ENCODE data around the gene NOS1AP. TPM values are rescaled to one million over a fixed set of nuclear protein-coding genes. Genes with fewer than 3 reads are reported as not detected.

NOS1AP gene
- polyA plus RNA-seq, 1 experiment, result 0.04 TPM

GRCh38 chr1:162283657-162284056, 214.2 kb downstream of the NOS1AP start:
- POLR2A ChIA-PET, result no interaction called here
- H3K27me3 ChIP-seq (ENCODE audit: control insufficient read depth, insufficient read depth, low read length), result peaks cover 26% of the 10 kb centered on the region
- H3K27ac ChIP-seq (ENCODE audit: low read depth, low read length), result no peak overlapping the region
- CTCF ChIA-PET, result no interaction called here
- TF ChIP-seq CTCF (IDR thresholded peaks at IDR 0.05; ENCODE audit: low read depth, low read length), result no peak
- H3K4me3 ChIP-seq (ENCODE audit: low read depth, low read length), result no peak overlapping the region
- H3K9me3 ChIP-seq (ENCODE audit: control insufficient read depth, insufficient read depth, low read length), result no peaks in the 10 kb centered on the region; the same call in 1 of the 2 replicates
- no peak for DNase-seq (ENCODE audit: low read depth, low spot score)

GRCh38 chr1:162284206-162284955, 214.9 kb downstream of the NOS1AP start:
- no peak overlapping the region for H3K4me3 ChIP-seq (ENCODE audit: low read depth, low read length)

GRCh38 chr1:162285149-162285561, 215.7 kb downstream of the NOS1AP start:
- ChIA-PET POLR2A (no interaction called here), CTCF (no interaction called here)
- H3K4me3 ChIP-seq (ENCODE audit: low read depth, low read length), result no peak overlapping the region
- no peak for DNase-seq (ENCODE audit: low read depth, low spot score)
- H3K27me3 ChIP-seq (ENCODE audit: control insufficient read depth, insufficient read depth, low read length), result peaks cover 19% of the 10 kb centered on the region
- no peak for TF ChIP-seq CTCF (IDR thresholded peaks at IDR 0.05; ENCODE audit: low read depth, low read length)
- no peaks in the 10 kb centered on the region; the same call in 1 of the 2 replicates for H3K9me3 ChIP-seq (ENCODE audit: control insufficient read depth, insufficient read depth, low read length)
- H3K27ac ChIP-seq (ENCODE audit: low read depth, low read length), result no peak overlapping the region

More at GRCh38 chr1:162284206-162284955, 214.9 kb downstream of the NOS1AP start:
- no peaks in the 10 kb centered on the region; the same call in 1 of the 2 replicates for H3K9me3 ChIP-seq (ENCODE audit: control insufficient read depth, insufficient read depth, low read length)
- peaks cover 20% of the 10 kb centered on the region for H3K27me3 ChIP-seq (ENCODE audit: control insufficient read depth, insufficient read depth, low read length)
- ChIA-PET CTCF (no interaction called here), POLR2A (no interaction called here)
- H3K27ac ChIP-seq (ENCODE audit: low read depth, low read length), result no peak overlapping the region
- TF ChIP-seq CTCF (IDR thresholded peaks at IDR 0.05; ENCODE audit: low read depth, low read length), result no peak
- DNase-seq (ENCODE audit: low read depth, low spot score), result no peak

GRCh38 chr1:162291000-162291399, 221.5 kb downstream of the NOS1AP start:
- Histone ChIP-seq H3K4me3 (ENCODE audit: low read depth, low read length) (no peak overlapping the region), H3K27ac (ENCODE audit: low read depth, low read length) (no peak overlapping the region), H3K27me3 (ENCODE audit: control insufficient read depth, insufficient read depth, low read length) (no peaks in the 10 kb centered on the region), H3K9me3 (ENCODE audit: control insufficient read depth, insufficient read depth, low read length) (no peaks in the 10 kb centered on the region)
- CTCF ChIA-PET, result interaction anchor here (0.6 kb wide), 1 partner anchor 13 kb away, joined by 3 read pairs; no protein-coding TSS in a partner anchor
- TF ChIP-seq CTCF (IDR thresholded peaks at IDR 0.05; ENCODE audit: low read depth, low read length), result no peak
- DNase-seq (ENCODE audit: low read depth, low spot score), result no peak
- POLR2A ChIA-PET, result no interaction called here

- ChIA-PET CTCF (no interaction called here), POLR2A (no interaction called here)
- no peak for DNase-seq (ENCODE audit: low read depth, low spot score)
- H3K4me3 ChIP-seq (ENCODE audit: low read depth, low read length), result no peak overlapping the region
- H3K27me3 ChIP-seq (ENCODE audit: control insufficient read depth, insufficient read depth, low read length), result no peaks in the 10 kb centered on the region
- no peak for TF ChIP-seq CTCF (IDR thresholded peaks at IDR 0.05; ENCODE audit: low read depth, low read length)
- no peak overlapping the region for H3K27ac ChIP-seq (ENCODE audit: low read depth, low read length)
- no peaks in the 10 kb centered on the region for H3K9me3 ChIP-seq (ENCODE audit: control insufficient read depth, insufficient read depth, low read length)
Measured at GRCh38 chr1:162292422-162292849, 222.9 kb downstream of the NOS1AP start.
